ENCODE data around the gene TEX264.

- no peak for TF ChIP-seq ZBTB21 (CRISPR knock-in tag; IDR thresholded peaks at IDR 0.05; ENCODE audit: borderline replicate concordance)
- TF ChIP-seq ATF2 (CRISPR knock-in tag; IDR thresholded peaks at IDR 0.05; ENCODE audit: borderline replicate concordance, low read depth) = no peak
- TF ChIP-seq HMGXB4 (CRISPR knock-in tag; IDR thresholded peaks at IDR 0.05) = no peak
- no peak for TF ChIP-seq ATF3 (CRISPR knock-in tag; conservative IDR thresholded peaks at IDR 0.05)
- TF ChIP-seq SMAD3 (CRISPR knock-in tag; IDR thresholded peaks at IDR 0.05; ENCODE audit: borderline replicate concordance) = no peak
- no peak for TF ChIP-seq CTCF (IDR thresholded peaks at IDR 0.05)
- TF ChIP-seq ESRRA (CRISPR knock-in tag; IDR thresholded peaks at IDR 0.05; ENCODE audit: borderline replicate concordance) = no peak
- TF ChIP-seq ZNF423 (CRISPR knock-in tag; IDR thresholded peaks at IDR 0.05) = no peak
- no peak for TF ChIP-seq KAT7 (CRISPR knock-in tag; IDR thresholded peaks at IDR 0.05; ENCODE audit: borderline replicate concordance)
- TF ChIP-seq JUN (CRISPR knock-in tag; IDR thresholded peaks at IDR 0.05) = no peak
- no peak for TF ChIP-seq MAX (CRISPR knock-in tag; IDR thresholded peaks at IDR 0.05)
- TF ChIP-seq FOXP1 (CRISPR knock-in tag; IDR thresholded peaks at IDR 0.05; ENCODE audit: borderline replicate concordance) = no peak
- no peak for TF ChIP-seq ETV6 (CRISPR knock-in tag; IDR thresholded peaks at IDR 0.05)
- no peak for TF ChIP-seq ZBTB43 (CRISPR knock-in tag; IDR thresholded peaks at IDR 0.05)
Measured at GRCh38 chr3:51642462-51642861, 28.6 kb upstream of the TEX264 start.

Measured in WTC11 (cell line).